OCI-LY7 (cell line): ENCODE measurements around the gene ASMTL. TPM values are rescaled to one million over a fixed set of nuclear protein-coding genes. Genes with fewer than 3 reads are reported as not detected.

Experiments
- BruUV-seq: library from RNA; stranded (reverse); fragments of 400-500 nt; replicated peaks from 2 replicates; lab custom pipeline; 2021; lab: Mats Ljungman, UMichigan
- CTCF ChIA-PET: fragments of 300-600 bp; sonication (Branson Sonifier 250); formaldehyde crosslinking; loops from one replicate; lab custom pipeline; 2022; ENCODE audit warnings: antibody characterized with exemption; ENCODE audit not compliant: unreplicated experiment; lab: Charles Lee
- POLR2A ChIA-PET: fragments of 300-600 bp; sonication (Branson Sonifier 250); formaldehyde crosslinking; loops from one replicate; lab custom pipeline; 2022; ENCODE audit warnings: antibody characterized with exemption; lab: Charles Lee
- DNase-seq: peaks from one replicate; pipeline ENCODE4 v3.0.0-alpha.2; 2015; ENCODE audit warnings: low spot score
- H2AFZ ChIP-seq: fragments of 200-600 bp; sonication (generic), shearing (Covaris generic); 2 replicates; pipeline ENCODE4 v1.6.1; 2014; ENCODE audit warnings: mild to moderate bottlenecking, antibody characterized with exemption, low read length, moderate library complexity
- H3K27ac ChIP-seq: fragments of 200-600 bp; sonication (generic); 2 replicates; pipeline ENCODE4 v1.5.1; 2014; ENCODE audit warnings: mixed run types, low read depth, mild to moderate bottlenecking, moderate library complexity, low read length, inconsistent platforms; ENCODE audit not compliant: poor library complexity, severe bottlenecking
- H3K36me3 ChIP-seq: fragments of 200-600 bp; sonication (generic); 2 replicates; pipeline ENCODE4 v1.6.1; 2014; ENCODE audit warnings: mild to moderate bottlenecking, antibody characterized with exemption, low read length, moderate library complexity, mixed read lengths; ENCODE audit not compliant: insufficient read depth
- H3K4me1 ChIP-seq: fragments of 200-600 bp; sonication (generic); 2 replicates; pipeline ENCODE4 v1.5.1; 2014; ENCODE audit warnings: mild to moderate bottlenecking, low read length; ENCODE audit not compliant: insufficient read depth, poor library complexity, severe bottlenecking
- H3K4me2 ChIP-seq: fragments of 200-600 bp; sonication (generic); 2 replicates; pipeline ENCODE4 v1.6.1; 2014; ENCODE audit warnings: mild to moderate bottlenecking, low read length
- H3K4me3 ChIP-seq: fragments of 200-600 bp; sonication (generic); 2 replicates; pipeline ENCODE4 v1.5.1; 2014; ENCODE audit warnings: mild to moderate bottlenecking, low read depth, low read length; ENCODE audit not compliant: poor library complexity, severe bottlenecking
- H3K79me2 ChIP-seq: fragments of 200-600 bp; sonication (generic); 2 replicates; pipeline ENCODE4 v1.6.1; 2016; ENCODE audit warnings: low read depth, mild to moderate bottlenecking, low read length, moderate library complexity, mixed read lengths; ENCODE audit not compliant: insufficient read depth
- H3K9me2 ChIP-seq: fragments of 200-600 bp; sonication (generic); 2 replicates; pipeline ENCODE4 v1.6.1; 2016; ENCODE audit warnings: mild to moderate bottlenecking, low read length, mixed read lengths; ENCODE audit not compliant: insufficient read depth
- H3K9me3 ChIP-seq: fragments of 200-600 bp; sonication (generic); 2 replicates; pipeline ENCODE4 v1.6.1; 2014; ENCODE audit warnings: mild to moderate bottlenecking, mixed run types, low read length, mixed read lengths
- H4K20me1 ChIP-seq: fragments of 200-600 bp; sonication (generic); 2 replicates; pipeline ENCODE4 v1.6.1; 2014; ENCODE audit warnings: mild to moderate bottlenecking, antibody characterized with exemption, low read length, moderate library complexity, mixed read lengths; ENCODE audit not compliant: insufficient read depth
- CTCF ChIP-seq: fragments of 200-600 bp; sonication (generic); conservative IDR thresholded peaks from 2 replicates; pipeline ENCODE4 v1.5.1; 2014; ENCODE audit warnings: mild to moderate bottlenecking, antibody characterized with exemption, low read length, moderate library complexity, mixed read lengths
- EZH2phosphoT487 ChIP-seq: fragments of 200-600 bp; sonication (generic); IDR thresholded peaks from 2 replicates; pipeline ENCODE4 v1.6.1; 2018; ENCODE audit warnings: low read depth, borderline replicate concordance, mild to moderate bottlenecking, mixed run types, antibody characterized with exemption, low read length, moderate library complexity, mixed read lengths
- intact Hi-C: fragments of 100-400 bp; cut with micrococcal nuclease; formaldehyde crosslinking; loops from one replicate; pipeline ENCODE4 v1.10.0; 2022; ENCODE audit not compliant: unreplicated experiment
- total RNA-seq, 2 experiments: library from RNA; depleted of rRNA in 1 of 2; stranded (reverse); fragments of >200 nt in 1 of 2; shearing (Covaris generic) in 1 of 2; gene quantifications; 2 replicates each; pipeline ENCODE4 v1.2.3, GENCODE V29; 2014 to 2022

Gene ASMTL
- total RNA-seq, 2 experiments from 2014 or later = 17.2 to 37.0 TPM

DNA sequence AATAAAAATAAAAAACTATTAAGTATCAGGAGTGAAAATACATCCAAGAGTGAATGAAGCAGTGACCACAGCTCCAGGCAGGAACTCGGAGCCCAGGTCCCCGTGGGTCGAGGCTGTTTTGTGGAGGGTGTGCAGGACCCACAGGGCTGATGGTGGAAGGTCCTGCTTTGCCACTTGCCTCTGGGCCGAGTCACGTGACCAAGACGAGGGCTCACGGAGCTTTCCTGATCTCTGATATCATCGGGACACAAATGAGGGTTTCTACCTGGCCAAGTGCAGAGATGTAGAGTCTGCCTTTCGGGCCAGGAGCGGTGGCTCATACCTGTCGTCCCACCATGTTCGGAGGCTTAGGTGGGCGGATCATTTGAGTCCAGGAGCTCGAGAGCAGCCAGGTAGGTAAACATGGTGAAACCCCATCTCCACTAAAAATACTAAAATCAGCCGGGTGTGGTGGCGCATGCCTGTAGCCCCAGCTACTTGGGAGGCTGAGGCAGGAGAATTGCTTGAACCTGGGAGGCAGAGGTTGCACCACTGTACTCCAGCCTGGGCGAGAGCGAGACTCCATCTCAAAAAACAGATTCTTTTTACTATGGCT is 68.0 kb downstream of the ASMTL start:
- peaks cover 81% of the 10 kb centered on the region for H3K36me3 ChIP-seq
- H4K20me1 ChIP-seq = peaks cover 13% of the 10 kb centered on the region
- H3K79me2 ChIP-seq = peaks cover 25% of the 10 kb centered on the region
- ChIA-PET POLR2A (no interaction called here), CTCF (no interaction called here)
- DNase-seq = no peak
- no peak overlapping the region for H2AFZ ChIP-seq
- H3K9me2 ChIP-seq = no peaks in the 10 kb centered on the region
- H3K4me3 ChIP-seq = no peak overlapping the region
- TF ChIP-seq EZH2phosphoT487 (no peak), CTCF (no peak)
- H3K4me1 ChIP-seq = peaks cover under 1% of the 10 kb centered on the region
- no peak overlapping the region for H3K4me2 ChIP-seq
- no TSS peak for BruUV-seq
- no peak overlapping the region for H3K27ac ChIP-seq
- intact Hi-C loops = no loop called here
- no peaks in the 10 kb centered on the region for H3K9me3 ChIP-seq

DNA sequence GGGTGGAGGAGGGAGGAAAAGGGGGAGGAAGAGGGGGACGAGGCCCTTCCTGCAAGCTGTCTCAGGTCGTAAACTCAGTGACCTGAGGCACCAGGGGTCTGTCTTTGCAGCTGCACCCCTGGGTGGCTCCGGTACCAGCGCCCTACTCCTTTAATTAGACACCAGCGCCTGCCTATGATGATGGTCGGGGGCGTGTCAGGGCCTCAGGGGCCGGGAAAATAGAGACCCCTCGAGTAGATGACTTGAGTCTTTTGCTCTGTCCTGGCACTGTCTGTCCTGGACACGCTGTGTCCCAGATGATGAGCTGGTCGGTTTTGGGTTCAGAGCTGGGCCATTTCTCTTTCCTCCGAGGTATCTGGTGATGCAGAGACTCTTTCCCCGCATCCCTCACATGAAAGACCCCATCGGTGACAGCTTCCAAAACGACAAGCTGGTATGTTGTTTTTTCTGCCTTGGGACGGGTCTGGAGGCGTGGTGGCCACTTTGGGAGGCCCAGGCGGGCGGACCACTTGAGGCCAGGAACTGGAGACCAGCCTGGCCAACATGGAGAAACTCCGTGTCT is 72.0 kb downstream of the ASMTL start:
- intact Hi-C loops = no loop called here
- no peaks in the 10 kb centered on the region for H3K4me1 ChIP-seq
- peaks cover 40% of the 10 kb centered on the region for H3K36me3 ChIP-seq
- BruUV-seq = no TSS peak
- no peak for TF ChIP-seq EZH2phosphoT487
- CTCF ChIA-PET = no interaction called here
- H3K27ac ChIP-seq = peak overlapping the region; percentile 3
- POLR2A ChIA-PET = no interaction called here
- no peaks in the 10 kb centered on the region for H3K9me2 ChIP-seq
- H2AFZ ChIP-seq = no peak overlapping the region
- no peaks in the 10 kb centered on the region for H3K79me2 ChIP-seq
- no peak overlapping the region for H3K4me3 ChIP-seq
- H4K20me1 ChIP-seq = no peaks in the 10 kb centered on the region
- no peak overlapping the region for H3K4me2 ChIP-seq
- no peaks in the 10 kb centered on the region for H3K9me3 ChIP-seq
- DNase-seq = no peak

DNA sequence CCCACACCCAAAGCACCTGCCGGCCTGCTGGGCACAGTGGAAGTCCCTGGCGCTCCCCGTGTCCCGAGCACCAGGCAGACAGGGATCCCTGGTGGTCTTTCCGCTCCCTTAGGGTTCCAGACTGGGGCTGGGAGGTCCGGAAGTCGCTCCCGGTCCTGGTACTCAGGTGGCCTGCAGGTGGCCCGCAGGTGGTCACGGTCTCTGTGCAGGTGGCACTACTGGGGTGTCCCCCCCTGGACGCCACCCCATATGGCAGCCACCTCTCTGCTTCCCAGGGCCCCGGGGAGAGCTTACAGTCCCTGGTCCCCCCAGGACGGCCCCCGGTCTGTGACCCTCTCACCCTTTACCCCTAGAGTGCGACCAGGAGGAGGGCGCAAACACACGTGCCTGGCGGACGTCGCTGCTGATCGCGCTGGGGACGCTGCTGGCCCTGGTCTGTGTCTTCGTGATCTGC is 74.4 kb downstream of the ASMTL start:
- Histone ChIP-seq H3K36me3 (peaks cover 18% of the 10 kb centered on the region), H3K79me2 (no peaks in the 10 kb centered on the region), H3K9me2 (no peaks in the 10 kb centered on the region), H2AFZ (no peak overlapping the region), H3K4me2 (no peak overlapping the region), H3K4me1 (no peaks in the 10 kb centered on the region), H4K20me1 (no peaks in the 10 kb centered on the region), H3K27ac (no peak overlapping the region), H3K4me3 (no peak overlapping the region), H3K9me3 (no peaks in the 10 kb centered on the region)
- CTCF ChIA-PET = no interaction called here
- no peak for DNase-seq
- BruUV-seq = no TSS peak
- intact Hi-C loops = no loop called here
- TF ChIP-seq CTCF (no peak), EZH2phosphoT487 (no peak)
- POLR2A ChIA-PET = no interaction called here
